Right cardiac atrium (tissue), 5 donors: Measurements from ENCODE around the gene MSH2. TPM values are rescaled to one million over a fixed set of nuclear protein-coding genes. Genes with fewer than 3 reads are reported as not detected.

Experiments
- ATAC-seq, 2 donors: fragments of 200-7000 bp; cut with Tn5 transposase; one replicate each; pipeline versions ENCODE4 v1.8.0 to v1.9.1; 2020; ENCODE audit warnings: moderate library complexity in 2 of 2, mild to moderate bottlenecking in 1 of 2
- DNase-seq, 3 donors: peaks; one replicate each; pipeline ENCODE4 v3.0.0-alpha.2; 2020
- H3K27ac ChIP-seq: one replicate; pipeline ENCODE4 v1.5.1; 2013; ENCODE audit warnings: mild to moderate bottlenecking, low read length, control low read depth, moderate library complexity
- H3K27me3 ChIP-seq: one replicate; pipeline ENCODE4 v1.6.1; 2013; ENCODE audit not compliant: control insufficient read depth, insufficient read depth
- H3K4me1 ChIP-seq: one replicate; pipeline ENCODE4 v1.6.1; 2013; ENCODE audit warnings: low read length; ENCODE audit not compliant: control insufficient read depth, insufficient read depth
- H3K4me3 ChIP-seq: one replicate; pipeline ENCODE4 v1.5.1; 2013; ENCODE audit warnings: low read length, control low read depth
- H3K9me3 ChIP-seq: one replicate; pipeline ENCODE4 v1.6.1; 2013; ENCODE audit warnings: low read length; ENCODE audit not compliant: control insufficient read depth
- WGBS: extraction: QIAGEN DNeasy Blood & Tissue Kit; methylation state at CpG from one replicate; pipeline ENCODE4 v1.1.7; 2013; 5-methylcytosine and 5-hydroxymethylcytosine counted together
- intact Hi-C, 4 donors: fragments of 100-400 bp; cut with DNase I; formaldehyde crosslinking; loops; one replicate each; pipeline versions ENCODE4 v1.11.0 to v1.14.0; 2022 to 2023
- polyA plus RNA-seq: library from polyadenylated mRNA; stranded (reverse); fragments of 200-250 nt; gene quantifications from one replicate; pipeline ENCODE4 v1.2.3, GENCODE V29; 2013
- total RNA-seq, 4 donors: library from RNA; stranded (reverse); fragmentation: NEBNext Ultra II Directional; extraction: Animal tissue kit (Norgen Biotek cat#: 25700); gene quantifications; one replicate each; pipeline ENCODE4 v1.2.1, GENCODE V29; 2021
- donor health status: healthy with polysubstance abuse.
- donor health status: DM: no; HTN: yes; CAD: no.
- donor health status: DM: no; HTN: no; CAD: no.
- donor health status: DM: no; HTN: yes; CAD: no; lungs with severe emphysema.
- donor health status: DM: yes; HTN: yes; CAD: no.

Gene MSH2
- total and polyA plus RNA-seq, 5 donors: 7.4 to 14.8 (median 10.2) TPM

- intact Hi-C loops: no loop called here
These were observed 81.4 kb downstream of the MSH2 start for GRCh38 chr2:47484396-47484795.

GRCh38 chr2:47485177-47485576 is 82.2 kb downstream of the MSH2 start:
- Histone ChIP-seq H3K9me3 (no peaks in the 10 kb centered on the region), H3K4me3 (no peak overlapping the region), H3K4me1 (no peaks in the 10 kb centered on the region), H3K27ac (no peak overlapping the region), H3K27me3 (no peaks in the 10 kb centered on the region)
- DNase-seq: no peak
- intact Hi-C loops: no loop called here
- no peak for ATAC-seq
- WGBS: 89% methylated on average over 3 of the region's 3 CpGs

More at GRCh38 chr2:47484396-47484795, 81.4 kb downstream of the MSH2 start:
- H3K27me3 ChIP-seq: no peaks in the 10 kb centered on the region
- H3K27ac ChIP-seq: no peak overlapping the region
- no peak for ATAC-seq
- no peak overlapping the region for H3K4me3 ChIP-seq
- no peak for DNase-seq
- no peaks in the 10 kb centered on the region for H3K9me3 ChIP-seq
- WGBS: 92% methylated on average over 5 of the region's 5 CpGs
- H3K4me1 ChIP-seq: no peaks in the 10 kb centered on the region

- no peaks in the 10 kb centered on the region for H3K27me3 ChIP-seq
- DNase-seq: no peak
- no peak overlapping the region for H3K27ac ChIP-seq
- no peak for ATAC-seq
- 87% methylated on average over 6 of the region's 6 CpGs for WGBS
- no peaks in the 10 kb centered on the region for H3K4me1 ChIP-seq
- no peak overlapping the region for H3K4me3 ChIP-seq
- H3K9me3 ChIP-seq: no peaks in the 10 kb centered on the region
- intact Hi-C loops: no loop called here
These were observed 82.9 kb downstream of the MSH2 start for GRCh38 chr2:47485751-47486300.

- ATAC-seq (no peak), DNase-seq (no peak)
- Histone ChIP-seq H3K27ac (no peak overlapping the region), H3K4me1 (no peaks in the 10 kb centered on the region), H3K9me3 (no peaks in the 10 kb centered on the region), H3K27me3 (no peaks in the 10 kb centered on the region), H3K4me3 (no peak overlapping the region)
- intact Hi-C loops: no loop called here
- 35% methylated on average over 2 of the region's 2 CpGs for WGBS
These were observed 84.0 kb downstream of the MSH2 start for GRCh38 chr2:47486841-47487497.

GRCh38 chr2:47487498-47487875 is 84.5 kb downstream of the MSH2 start:
- H3K27me3 ChIP-seq: no peaks in the 10 kb centered on the region
- H3K4me3 ChIP-seq: no peak overlapping the region
- no peak overlapping the region for H3K27ac ChIP-seq
- WGBS: 77% methylated on average over 1 of the region's 1 CpG
- intact Hi-C loops: no loop called here
- H3K4me1 ChIP-seq: no peaks in the 10 kb centered on the region
- ATAC-seq (no peak), DNase-seq (no peak)
- H3K9me3 ChIP-seq: no peaks in the 10 kb centered on the region

GRCh38 chr2:47488870-47489584 is 86.1 kb downstream of the MSH2 start:
- no peaks in the 10 kb centered on the region for H3K27me3 ChIP-seq
- WGBS: 77% methylated on average over 9 of the region's 9 CpGs
- intact Hi-C loops: no loop called here
- H3K27ac ChIP-seq: no peak overlapping the region
- ATAC-seq (no peak), DNase-seq (no peak)
- no peaks in the 10 kb centered on the region for H3K9me3 ChIP-seq
- no peak overlapping the region for H3K4me3 ChIP-seq
- no peaks in the 10 kb centered on the region for H3K4me1 ChIP-seq

- Histone ChIP-seq H3K27ac (no peak overlapping the region), H3K4me3 (no peak overlapping the region), H3K4me1 (no peaks in the 10 kb centered on the region), H3K9me3 (no peaks in the 10 kb centered on the region), H3K27me3 (no peaks in the 10 kb centered on the region)
- no peak for DNase-seq
- 84% methylated on average over 6 of the region's 6 CpGs for WGBS
- no peak for ATAC-seq
- intact Hi-C loops: no loop called here
These were observed 87.5 kb downstream of the MSH2 start for GRCh38 chr2:47490406-47490805.

- DNase-seq (no peak), ATAC-seq (no peak)
- Histone ChIP-seq H3K9me3 (no peaks in the 10 kb centered on the region), H3K27ac (no peak overlapping the region), H3K4me1 (no peaks in the 10 kb centered on the region), H3K27me3 (no peaks in the 10 kb centered on the region), H3K4me3 (no peak overlapping the region)
- intact Hi-C loops: no loop called here
- 93% methylated on average over 12 of the region's 12 CpGs for WGBS
These were observed 90.5 kb downstream of the MSH2 start for GRCh38 chr2:47493317-47494035.

GRCh38 chr2:47494267-47495130 is 91.5 kb downstream of the MSH2 start:
- Histone ChIP-seq H3K9me3 (no peaks in the 10 kb centered on the region), H3K4me1 (no peaks in the 10 kb centered on the region), H3K27me3 (no peaks in the 10 kb centered on the region), H3K4me3 (no peak overlapping the region), H3K27ac (no peak overlapping the region)
- intact Hi-C loops: no loop called here
- DNase-seq (peak in 1 of 3 donors; percentile 40), ATAC-seq (no peak)
- WGBS: 92% methylated on average over 16 of the region's 16 CpGs

- H3K4me1 ChIP-seq: no peaks in the 10 kb centered on the region
- no peak overlapping the region for H3K27ac ChIP-seq
- H3K27me3 ChIP-seq: no peaks in the 10 kb centered on the region
- no peak overlapping the region for H3K4me3 ChIP-seq
- peaks cover 2% of the 10 kb centered on the region for H3K9me3 ChIP-seq
- ATAC-seq (no peak), DNase-seq (no peak)
- intact Hi-C loops: no loop called here
- 89% methylated on average over 8 of the region's 8 CpGs for WGBS
These were observed 95.0 kb downstream of the MSH2 start for GRCh38 chr2:47497843-47498460.
